ENCODE data around the gene GRIK1. TPM values are rescaled to one million over a fixed set of nuclear protein-coding genes. Genes with fewer than 3 reads are reported as not detected.

The GRIK1 gene
- polyA plus RNA-seq, 1 experiment, result not detected

DNA sequence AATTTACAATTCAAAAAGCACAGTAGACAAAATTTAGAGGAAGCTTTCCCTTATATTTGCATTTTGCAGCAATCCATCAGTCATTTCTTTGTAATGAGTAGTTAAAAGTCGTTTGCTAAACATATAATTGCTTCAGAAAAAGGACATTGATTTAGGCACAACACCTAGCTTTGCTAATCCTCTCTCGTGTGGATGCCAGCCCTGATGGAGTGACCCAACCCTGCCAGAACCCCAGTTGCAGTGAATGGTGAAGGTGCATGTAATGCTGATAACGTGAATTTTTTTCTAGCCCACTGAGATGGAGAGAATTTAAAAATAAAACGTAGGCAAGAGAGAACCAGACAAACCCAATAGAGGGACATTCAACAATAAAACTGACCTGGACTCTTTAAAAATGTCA is 263.4 kb downstream of the GRIK1 start:
- H3K4me3 ChIP-seq (ENCODE audit: low read depth, low read length), result no peak overlapping the region
- H3K9me3 ChIP-seq (ENCODE audit: control insufficient read depth, insufficient read depth, low read length), result no peaks in the 10 kb centered on the region
- DNase-seq (ENCODE audit: low read depth, low spot score), result no peak
- ChIA-PET CTCF (no interaction called here), POLR2A (no interaction called here)
- H3K27ac ChIP-seq (ENCODE audit: low read depth, low read length), result no peak overlapping the region
- no peaks in the 10 kb centered on the region for H3K27me3 ChIP-seq (ENCODE audit: control insufficient read depth, insufficient read depth, low read length)
- TF ChIP-seq, protein P1, sequence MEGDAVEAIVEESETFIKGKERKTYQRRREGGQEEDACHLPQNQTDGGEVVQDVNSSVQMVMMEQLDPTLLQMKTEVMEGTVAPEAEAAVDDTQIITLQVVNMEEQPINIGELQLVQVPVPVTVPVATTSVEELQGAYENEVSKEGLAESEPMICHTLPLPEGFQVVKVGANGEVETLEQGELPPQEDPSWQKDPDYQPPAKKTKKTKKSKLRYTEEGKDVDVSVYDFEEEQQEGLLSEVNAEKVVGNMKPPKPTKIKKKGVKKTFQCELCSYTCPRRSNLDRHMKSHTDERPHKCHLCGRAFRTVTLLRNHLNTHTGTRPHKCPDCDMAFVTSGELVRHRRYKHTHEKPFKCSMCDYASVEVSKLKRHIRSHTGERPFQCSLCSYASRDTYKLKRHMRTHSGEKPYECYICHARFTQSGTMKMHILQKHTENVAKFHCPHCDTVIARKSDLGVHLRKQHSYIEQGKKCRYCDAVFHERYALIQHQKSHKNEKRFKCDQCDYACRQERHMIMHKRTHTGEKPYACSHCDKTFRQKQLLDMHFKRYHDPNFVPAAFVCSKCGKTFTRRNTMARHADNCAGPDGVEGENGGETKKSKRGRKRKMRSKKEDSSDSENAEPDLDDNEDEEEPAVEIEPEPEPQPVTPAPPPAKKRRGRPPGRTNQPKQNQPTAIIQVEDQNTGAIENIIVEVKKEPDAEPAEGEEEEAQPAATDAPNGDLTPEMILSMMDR (IDR thresholded peaks at IDR 0.05; ENCODE audit: low read depth, low read length), result no peak

DNA sequence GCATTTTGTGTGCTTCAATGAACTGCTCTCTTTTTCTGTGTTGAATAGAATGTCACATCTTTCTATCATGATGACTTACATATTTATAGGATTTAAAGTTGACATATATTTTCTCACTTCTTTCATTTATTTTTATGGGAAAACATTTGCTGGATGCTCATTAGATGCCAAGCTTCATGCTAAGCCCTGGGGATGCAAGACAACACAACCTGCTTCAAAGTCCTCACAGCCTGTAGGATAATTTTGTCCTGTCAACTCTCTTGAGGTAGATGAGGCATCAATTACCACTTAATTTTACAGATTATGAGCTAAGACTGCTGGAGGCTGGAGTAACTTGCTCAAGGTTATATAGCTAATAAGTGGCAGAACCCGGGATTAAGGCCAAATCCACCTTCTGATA is 264.3 kb downstream of the GRIK1 start:
- H3K27ac ChIP-seq (ENCODE audit: low read depth, low read length), result no peak overlapping the region
- no peaks in the 10 kb centered on the region for H3K9me3 ChIP-seq (ENCODE audit: control insufficient read depth, insufficient read depth, low read length)
- ChIA-PET POLR2A (no interaction called here), CTCF (no interaction called here)
- H3K27me3 ChIP-seq (ENCODE audit: control insufficient read depth, insufficient read depth, low read length), result no peaks in the 10 kb centered on the region
- DNase-seq (ENCODE audit: low read depth, low spot score), result no peak
- TF ChIP-seq, protein P1 (IDR thresholded peaks at IDR 0.05; ENCODE audit: low read depth, low read length), result no peak
- H3K4me3 ChIP-seq (ENCODE audit: low read depth, low read length), result no peak overlapping the region

DNA sequence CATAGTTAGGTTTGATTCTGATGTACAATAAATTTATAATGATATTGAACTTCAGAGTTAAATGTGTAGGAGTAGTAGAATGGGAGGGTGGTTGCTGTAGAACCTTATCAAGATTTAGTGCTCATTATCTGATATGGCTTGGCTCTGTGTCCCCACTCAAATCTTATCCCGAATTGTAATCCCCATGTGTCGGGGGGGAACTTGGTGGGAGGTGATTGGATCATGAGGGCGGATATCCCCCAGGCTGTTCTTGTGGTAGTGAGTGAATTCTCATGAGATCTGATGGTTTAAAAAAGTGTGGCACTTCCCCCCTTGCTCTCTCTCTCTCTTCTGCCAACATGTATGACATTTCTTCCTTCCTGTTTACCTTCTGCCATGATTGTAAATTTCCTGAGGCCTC is 265.5 kb downstream of the GRIK1 start:
- TF ChIP-seq, protein P1 (IDR thresholded peaks at IDR 0.05; ENCODE audit: low read depth, low read length), result no peak
- POLR2A ChIA-PET, result no interaction called here

GRCh38 chr21:29673096-29673610 is 266.6 kb downstream of the GRIK1 start:
- ChIA-PET POLR2A (no interaction called here), CTCF (no interaction called here)
- Histone ChIP-seq H3K27me3 (ENCODE audit: control insufficient read depth, insufficient read depth, low read length) (no peaks in the 10 kb centered on the region), H3K4me3 (ENCODE audit: low read depth, low read length) (no peak overlapping the region), H3K27ac (ENCODE audit: low read depth, low read length) (no peak overlapping the region), H3K9me3 (ENCODE audit: control insufficient read depth, insufficient read depth, low read length) (no peaks in the 10 kb centered on the region)
- no peak for DNase-seq (ENCODE audit: low read depth, low spot score)
- TF ChIP-seq, protein P1 (IDR thresholded peaks at IDR 0.05; ENCODE audit: low read depth, low read length), result no peak

More for the DNA sequence above, 265.5 kb downstream of the GRIK1 start:
- CTCF ChIA-PET, result interaction anchor here (0.6 kb wide), 1 partner anchor 55 kb away, joined by 3 read pairs; no protein-coding TSS in a partner anchor
- DNase-seq (ENCODE audit: low read depth, low spot score), result no peak
- Histone ChIP-seq H3K27me3 (ENCODE audit: control insufficient read depth, insufficient read depth, low read length) (no peaks in the 10 kb centered on the region), H3K27ac (ENCODE audit: low read depth, low read length) (no peak overlapping the region), H3K9me3 (ENCODE audit: control insufficient read depth, insufficient read depth, low read length) (no peaks in the 10 kb centered on the region), H3K4me3 (ENCODE audit: low read depth, low read length) (no peak overlapping the region)

DNA sequence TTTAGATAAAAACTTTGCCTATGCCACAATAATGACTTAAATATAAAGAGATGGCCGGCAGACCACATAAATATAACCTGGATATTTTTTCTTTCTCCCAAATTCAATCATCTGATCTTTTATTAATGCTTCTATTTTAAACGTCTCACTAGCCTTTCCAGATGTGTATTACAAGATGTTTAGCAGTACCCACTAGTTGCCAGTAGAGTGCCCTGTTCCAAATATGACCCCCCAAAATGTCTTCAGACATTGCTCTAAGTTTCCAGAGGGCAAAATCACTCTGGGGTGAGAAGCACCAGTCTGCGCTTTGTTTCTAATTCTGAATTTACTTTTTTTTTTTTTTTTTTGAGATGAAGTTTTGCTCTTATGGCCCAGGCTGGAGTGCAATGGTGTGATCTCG is 268.1 kb downstream of the GRIK1 start:
- POLR2A ChIA-PET, result no interaction called here
- H3K4me3 ChIP-seq (ENCODE audit: low read depth, low read length), result no peak overlapping the region
- no peaks in the 10 kb centered on the region for H3K27me3 ChIP-seq (ENCODE audit: control insufficient read depth, insufficient read depth, low read length)
- no peak for DNase-seq (ENCODE audit: low read depth, low spot score)
- TF ChIP-seq, protein P1 (IDR thresholded peaks at IDR 0.05; ENCODE audit: low read depth, low read length), result no peak
- no peak overlapping the region for H3K27ac ChIP-seq (ENCODE audit: low read depth, low read length)
- CTCF ChIA-PET, result interaction anchor here (1.2 kb wide), 1 partner anchor 17 kb away, joined by 6 read pairs; no protein-coding TSS in a partner anchor
- H3K9me3 ChIP-seq (ENCODE audit: control insufficient read depth, insufficient read depth, low read length), result no peaks in the 10 kb centered on the region
